HG02571 (cell line): ENCODE results near the gene ACSBG1.

Experiments
- ATAC-seq: cut with Tn5 transposase; IDR thresholded peaks from one replicate; pipeline ENCODE4 v1.9.1; 2021; ENCODE audit warnings: mild to moderate bottlenecking, moderate library complexity; ENCODE audit not compliant: unreplicated experiment

ACSBG1 gene

GRCh38 chr15:78133801-78134200 is 100.6 kb downstream of the ACSBG1 start:
- ATAC-seq = no peak

- ATAC-seq = peak; percentile 75
Measured at GRCh38 chr15:78131295-78132061, 102.9 kb downstream of the ACSBG1 start, which contains the start of gene CIB2. TSS of gene CIB2 (minus strand) at chr15:78131445. CDS start at chr15:78131215, 230 bp downstream.

- peak; percentile 22 for ATAC-seq
Measured at GRCh38 chr15:78130466-78131294, 103.7 kb downstream of the ACSBG1 start.

GRCh38 chr15:78129751-78130287 is 104.5 kb downstream of the ACSBG1 start:
- ATAC-seq = no peak

GRCh38 chr15:78129077-78129750 is 105.2 kb downstream of the ACSBG1 start:
- ATAC-seq = no peak

GRCh38 chr15:78127882-78128281 is 106.5 kb downstream of the ACSBG1 start:
- ATAC-seq = no peak

GRCh38 chr15:78125267-78125666 is 109.1 kb downstream of the ACSBG1 start:
- no peak for ATAC-seq

- no peak for ATAC-seq
Measured at GRCh38 chr15:78120523-78120922, 113.8 kb downstream of the ACSBG1 start.
